Duodenal mucosa (tissue), 2 donors: ENCODE measurements around the gene VPS33A.
"Not testable (repeated sequence)": the region's sequence is repeated elsewhere in the genome, so short reads cannot be mapped to it uniquely, and the experiment has no call there.

ENCODE experiments used
- H3K27ac ChIP-seq: one replicate; pipeline ENCODE4 v1.7.0; 2013; ENCODE audit warnings: low read depth, low read length
- H3K27me3 ChIP-seq, 2 donors: one replicate each; pipeline ENCODE4 v1.7.0; 2013; ENCODE audit warnings: low read length in 2 of 2, control low read depth in 1 of 2; ENCODE audit not compliant: insufficient read depth in 2 of 2, control insufficient read depth in 1 of 2
- H3K36me3 ChIP-seq, 2 donors: one replicate each; pipeline ENCODE4 v1.7.0; 2013; ENCODE audit warnings: low read length in 2 of 2, control low read depth in 1 of 2; ENCODE audit not compliant: insufficient read depth in 2 of 2, control insufficient read depth in 1 of 2
- H3K4me1 ChIP-seq, 2 donors: one replicate each; pipeline ENCODE4 v1.7.0; 2013; ENCODE audit warnings: low read length in 2 of 2, control low read depth in 1 of 2; ENCODE audit not compliant: insufficient read depth in 2 of 2, control insufficient read depth in 1 of 2
- H3K4me3 ChIP-seq, 2 donors: one replicate each; pipeline ENCODE4 v1.7.0; 2013; ENCODE audit warnings: low read length in 2 of 2, low read depth in 1 of 2
- H3K9ac ChIP-seq, 2 donors: one replicate each; pipeline ENCODE4 v1.7.0; 2013; ENCODE audit warnings: low read length in 2 of 2, low read depth in 1 of 2
- H3K9me3 ChIP-seq, 2 donors: one replicate each; pipeline ENCODE4 v1.7.0; 2013; ENCODE audit warnings: low read length in 2 of 2, control low read depth in 1 of 2; ENCODE audit not compliant: control insufficient read depth in 1 of 2

VPS33A gene

DNA sequence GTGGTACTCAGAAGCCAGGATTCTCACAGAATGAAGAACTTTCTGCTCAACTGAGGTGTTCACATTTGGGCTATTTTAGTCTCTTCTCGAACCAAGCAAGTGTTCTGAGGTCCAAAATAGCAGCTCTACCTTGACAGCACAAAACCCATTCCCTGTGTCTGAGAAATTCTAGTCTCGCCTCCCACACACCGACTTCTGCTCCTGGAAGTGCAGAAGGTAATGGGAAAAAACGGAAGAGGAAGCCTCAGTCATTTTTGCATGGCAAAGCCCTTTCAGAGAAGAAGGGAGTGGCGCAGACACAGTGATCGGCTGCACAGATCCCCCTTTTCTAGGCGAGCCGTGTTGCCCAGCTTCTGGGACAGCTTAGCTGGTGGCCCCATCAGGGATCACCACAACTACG, 31.2 kb upstream of the VPS33A start:
- Histone ChIP-seq H3K9me3 (no peaks in the 10 kb centered on the region), H3K27ac (no peak overlapping the region), H3K4me3 (no peak overlapping the region), H3K9ac (no peak overlapping the region), H3K36me3 (peaks cover 16 to 25% of the 10 kb centered on the region in 2 donors), H3K27me3 (no peaks in the 10 kb centered on the region), H3K4me1 (no peaks in the 10 kb centered on the region)

DNA sequence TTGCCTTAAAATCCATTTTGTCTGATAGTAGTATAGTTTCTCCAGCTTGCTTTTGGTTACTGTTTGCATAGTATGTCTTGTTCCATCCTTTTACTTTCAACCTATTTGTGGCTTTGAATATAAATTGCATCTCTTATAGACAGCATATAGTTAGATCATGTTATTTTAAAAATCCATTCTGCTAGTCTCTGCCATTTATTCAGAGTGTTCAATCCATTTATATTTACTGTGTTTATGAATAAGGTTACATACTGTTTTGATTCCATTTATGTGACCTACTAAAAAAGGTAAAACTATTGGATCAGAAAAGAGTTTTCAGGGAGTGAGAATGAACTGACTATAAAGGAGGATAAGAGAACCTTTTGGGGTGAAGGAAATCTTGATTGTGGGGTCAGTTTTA, 29.6 kb upstream of the VPS33A start:
- H3K27me3 ChIP-seq = no peaks in the 10 kb centered on the region
- no peaks in the 10 kb centered on the region for H3K9me3 ChIP-seq
- no peak overlapping the region for H3K4me3 ChIP-seq
- no peak overlapping the region for H3K9ac ChIP-seq
- H3K27ac ChIP-seq = no peak overlapping the region
- H3K36me3 ChIP-seq = peaks cover 13 to 20% of the 10 kb centered on the region in 2 donors
- H3K4me1 ChIP-seq = no peaks in the 10 kb centered on the region

DNA sequence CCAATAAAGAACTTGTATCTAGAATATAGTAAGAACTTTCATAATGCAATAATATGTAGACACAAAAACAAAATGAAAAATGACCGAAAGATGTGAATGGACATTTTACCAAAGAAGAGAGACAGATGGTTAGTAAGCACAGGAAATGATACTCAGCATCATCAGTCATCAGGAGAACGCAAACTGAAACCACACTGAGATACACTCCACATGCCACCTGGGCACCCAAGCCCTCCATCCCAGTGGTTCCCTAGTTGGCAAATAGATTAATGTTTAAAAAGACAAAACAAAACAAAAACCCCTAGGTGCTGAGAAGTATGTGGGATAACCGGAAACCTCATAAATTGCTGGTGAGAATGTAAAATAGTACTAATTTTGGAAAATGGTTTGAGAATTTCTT, 26.8 kb upstream of the VPS33A start:
- Histone ChIP-seq H3K36me3 (peaks cover 12 to 15% of the 10 kb centered on the region in 2 donors), H3K9me3 (no peaks in the 10 kb centered on the region), H3K4me3 (no peak overlapping the region), H3K27ac (no peak overlapping the region), H3K9ac (no peak overlapping the region), H3K4me1 (no peaks in the 10 kb centered on the region), H3K27me3 (no peaks in the 10 kb centered on the region)

DNA sequence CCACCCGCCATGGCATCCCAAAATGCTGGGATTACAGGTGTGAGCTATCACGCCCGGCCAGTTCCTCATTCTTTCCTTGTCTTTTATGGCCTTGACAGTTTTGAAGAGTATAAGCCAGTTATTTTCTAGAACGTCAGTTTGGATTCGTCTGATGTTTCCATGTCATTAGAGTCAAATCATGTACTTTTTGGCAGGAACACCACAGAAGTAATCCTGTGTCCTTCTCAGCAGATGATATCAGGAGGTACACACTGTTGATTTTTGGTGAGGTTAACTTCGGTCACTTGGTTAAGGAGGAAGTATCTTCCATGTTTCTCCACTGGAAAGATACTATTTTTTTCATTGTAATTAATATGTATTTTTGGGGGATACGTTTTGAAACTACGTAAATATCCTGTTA, 25.1 kb upstream of the VPS33A start:
- H3K27me3 ChIP-seq = no peaks in the 10 kb centered on the region
- H3K9me3 ChIP-seq = no peaks in the 10 kb centered on the region
- peaks cover 9 to 12% of the 10 kb centered on the region in 2 donors for H3K36me3 ChIP-seq
- H3K9ac ChIP-seq = no peak overlapping the region
- H3K4me3 ChIP-seq = no peak overlapping the region
- H3K27ac ChIP-seq = no peak overlapping the region
- no peaks in the 10 kb centered on the region for H3K4me1 ChIP-seq

DNA sequence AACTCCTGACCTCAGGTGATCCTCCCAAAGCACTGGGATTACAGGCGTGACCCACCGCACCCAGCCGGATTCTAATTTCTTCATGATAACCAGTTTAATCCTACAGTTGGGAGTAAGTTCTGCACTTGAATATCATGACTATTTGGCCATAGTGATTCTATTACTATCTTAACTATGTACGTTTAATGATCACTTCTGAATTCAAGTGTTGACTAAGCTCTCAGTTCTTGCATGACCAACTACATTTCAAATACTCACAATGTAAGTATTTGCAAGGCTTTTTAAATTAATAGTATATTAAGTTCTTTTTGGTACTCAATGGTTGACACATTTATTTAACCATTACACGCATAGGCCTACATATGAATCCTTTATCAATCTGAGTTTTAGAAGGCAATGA, 17.4 kb upstream of the VPS33A start:
- no peak overlapping the region for H3K27ac ChIP-seq
- H3K27me3 ChIP-seq = no peaks in the 10 kb centered on the region
- no peak overlapping the region for H3K4me3 ChIP-seq
- H3K9ac ChIP-seq = no peak overlapping the region
- no peaks in the 10 kb centered on the region for H3K4me1 ChIP-seq
- peaks cover 7 to 30% of the 10 kb centered on the region in 2 donors for H3K36me3 ChIP-seq
- no peaks in the 10 kb centered on the region for H3K9me3 ChIP-seq

DNA sequence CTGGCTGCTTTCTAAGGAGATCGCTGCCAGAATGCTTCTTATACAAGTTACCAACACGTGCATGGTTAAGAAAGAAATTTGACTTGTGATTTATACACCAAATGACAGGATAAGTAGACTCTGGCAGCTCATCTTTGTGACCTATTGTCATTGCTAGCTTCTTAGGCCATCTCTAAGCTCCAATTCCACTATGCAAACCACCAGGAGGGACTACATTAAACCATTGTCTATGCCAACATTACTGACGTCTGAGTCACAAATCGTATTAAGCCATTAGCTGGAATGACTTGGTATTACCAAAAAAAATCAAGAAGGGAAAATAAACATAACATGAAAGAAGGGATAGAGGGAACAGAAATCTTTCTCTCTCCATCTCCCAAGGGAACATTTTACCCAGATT, 15.8 kb upstream of the VPS33A start:
- Histone ChIP-seq H3K9ac (no peak overlapping the region), H3K4me1 (no peaks in the 10 kb centered on the region), H3K36me3 (peaks cover 9 to 34% of the 10 kb centered on the region in 2 donors), H3K27me3 (no peaks in the 10 kb centered on the region), H3K4me3 (no peak overlapping the region), H3K27ac (no peak overlapping the region), H3K9me3 (no peaks in the 10 kb centered on the region)

DNA sequence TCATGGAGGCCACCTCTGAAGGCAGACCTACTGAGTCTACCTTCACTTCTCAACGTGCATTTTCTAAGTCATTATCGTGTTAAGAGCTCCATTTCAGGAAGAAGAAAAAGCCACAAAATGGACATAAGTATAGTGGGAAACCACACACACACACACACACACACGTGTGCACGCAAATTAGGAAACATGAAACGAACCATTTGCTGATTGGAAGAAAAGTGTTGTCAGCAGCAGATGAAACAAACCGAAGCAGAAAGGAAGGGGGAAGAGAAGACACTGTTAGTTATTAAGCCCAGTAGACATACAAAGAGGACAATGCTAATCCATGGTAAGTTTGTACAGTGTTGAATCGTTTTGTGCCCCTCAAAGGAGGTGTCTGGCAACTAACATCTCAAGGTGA, 9.9 kb upstream of the VPS33A start:
- no peak overlapping the region for H3K4me3 ChIP-seq
- peaks cover 16 to 37% of the 10 kb centered on the region in 2 donors for H3K36me3 ChIP-seq
- H3K9ac ChIP-seq = no peak overlapping the region
- H3K4me1 ChIP-seq = no peaks in the 10 kb centered on the region
- H3K27ac ChIP-seq = no peak overlapping the region
- no peaks in the 10 kb centered on the region for H3K9me3 ChIP-seq
- no peaks in the 10 kb centered on the region for H3K27me3 ChIP-seq

DNA sequence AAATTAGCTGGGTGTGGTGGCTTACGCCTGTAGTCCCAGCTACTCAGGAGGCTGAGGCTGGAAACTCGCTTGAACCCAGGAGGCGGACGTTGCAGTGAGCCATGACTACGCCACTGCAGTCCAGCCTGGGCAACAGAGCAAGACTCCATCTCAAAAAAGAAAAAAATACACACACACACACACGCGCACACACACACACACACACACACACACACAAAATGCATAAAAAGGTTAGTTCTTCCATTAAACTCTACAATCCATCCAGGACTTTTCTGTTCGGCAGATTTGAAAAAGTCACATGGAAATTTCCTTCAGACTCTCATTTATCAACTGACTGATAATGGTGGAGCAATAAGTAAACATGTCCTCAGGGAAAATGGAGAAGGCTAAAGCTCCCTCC, 9.2 kb upstream of the VPS33A start:
- Histone ChIP-seq H3K36me3 (peaks cover 16 to 34% of the 10 kb centered on the region in 2 donors), H3K9me3 (no peaks in the 10 kb centered on the region), H3K27me3 (no peaks in the 10 kb centered on the region), H3K9ac (no peak overlapping the region), H3K27ac (no peak overlapping the region), H3K4me3 (no peak overlapping the region), H3K4me1 (no peaks in the 10 kb centered on the region)

DNA sequence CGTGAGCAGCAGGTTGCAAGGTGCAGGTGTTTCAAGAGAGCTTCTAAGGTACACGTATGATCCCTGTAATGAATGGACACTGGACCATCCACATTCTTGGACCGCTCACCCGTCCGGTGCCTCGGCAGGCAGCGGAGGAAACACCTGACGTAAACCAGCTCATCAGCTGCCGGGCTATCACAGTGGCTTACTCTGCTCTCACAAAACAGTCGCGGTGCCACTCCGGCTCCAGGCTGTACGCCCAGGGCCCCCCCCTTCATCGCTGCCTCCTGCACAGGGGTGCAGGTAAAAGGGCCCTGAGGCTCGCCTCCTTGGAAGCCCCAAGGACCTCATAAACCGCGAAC, 436 bp downstream of the VPS33A start:
- peaks cover 4 to 15% of the 10 kb centered on the region in 2 donors for H3K4me1 ChIP-seq
- no peaks in the 10 kb centered on the region for H3K27me3 ChIP-seq
- peak overlapping the region; percentile 73 for H3K27ac ChIP-seq
- peaks cover 5 to 12% of the 10 kb centered on the region in 2 donors for H3K36me3 ChIP-seq
- H3K9me3 ChIP-seq = no peaks in the 10 kb centered on the region
- H3K4me3 ChIP-seq = peak overlapping the region; percentile 94 to 98
- peak overlapping the region; percentile 78 to 87 for H3K9ac ChIP-seq

DNA sequence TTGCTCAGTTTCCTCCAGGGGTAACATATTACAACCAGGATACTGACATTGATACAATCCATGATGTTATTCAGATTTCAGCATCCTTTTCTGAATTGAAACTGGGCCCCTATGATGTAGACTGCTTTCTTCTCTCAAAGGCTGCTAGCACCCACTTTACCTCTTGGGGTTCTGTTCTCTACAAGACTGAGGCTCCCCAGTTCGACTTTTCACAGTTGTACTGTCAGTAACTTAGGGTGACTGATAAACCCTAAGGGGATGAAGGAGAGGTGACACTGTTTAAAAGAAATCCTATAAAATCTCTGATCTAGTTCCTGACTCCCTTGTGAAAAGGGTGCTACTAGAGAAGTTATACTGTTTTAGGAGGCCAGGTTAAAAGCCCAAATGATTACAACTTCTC, 818 bp downstream of the VPS33A start:
- Histone ChIP-seq H3K27ac (no peak overlapping the region), H3K36me3 (peaks cover 7 to 16% of the 10 kb centered on the region in 2 donors), H3K9me3 (no peaks in the 10 kb centered on the region), H3K27me3 (no peaks in the 10 kb centered on the region), H3K9ac (peak overlapping the region; percentile 78 to 87), H3K4me3 (peak overlapping the region; percentile 94 to 98), H3K4me1 (peaks cover 4 to 15% of the 10 kb centered on the region in 2 donors)

DNA sequence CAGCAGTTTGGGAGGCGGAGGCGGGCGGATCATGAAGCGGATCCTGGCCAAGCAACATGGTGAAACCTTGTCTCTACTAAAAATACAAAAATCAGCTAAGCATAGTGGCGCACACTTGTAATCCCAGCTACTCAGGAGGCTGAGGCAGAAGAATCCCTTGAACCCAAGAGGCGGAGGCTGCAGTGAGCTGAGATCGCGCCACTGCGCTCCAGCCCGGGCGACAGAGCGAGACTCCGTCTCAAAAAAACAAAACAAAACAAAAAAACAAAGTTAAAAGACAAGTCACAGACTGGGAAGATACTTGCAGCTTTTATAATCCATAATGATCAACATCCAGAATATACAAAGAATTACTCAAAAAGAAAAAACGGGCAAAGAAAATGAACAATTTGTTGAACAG, 5.6 kb downstream of the VPS33A start:
- Histone ChIP-seq H3K36me3 (peaks cover 7 to 49% of the 10 kb centered on the region in 2 donors), H3K4me1 (peaks cover 0 to 10% of the 10 kb centered on the region in 2 donors)
- H3K4me3 ChIP-seq, H3K27ac ChIP-seq, H3K9me3 ChIP-seq, H3K27me3 ChIP-seq, H3K9ac ChIP-seq: not testable (repeated sequence)
